Measurements from ENCODE around the gene GPATCH2.
"Not testable (repeated sequence)": the region's sequence is repeated elsewhere in the genome, so short reads cannot be mapped to it uniquely, and the experiment has no call there.

DNA sequence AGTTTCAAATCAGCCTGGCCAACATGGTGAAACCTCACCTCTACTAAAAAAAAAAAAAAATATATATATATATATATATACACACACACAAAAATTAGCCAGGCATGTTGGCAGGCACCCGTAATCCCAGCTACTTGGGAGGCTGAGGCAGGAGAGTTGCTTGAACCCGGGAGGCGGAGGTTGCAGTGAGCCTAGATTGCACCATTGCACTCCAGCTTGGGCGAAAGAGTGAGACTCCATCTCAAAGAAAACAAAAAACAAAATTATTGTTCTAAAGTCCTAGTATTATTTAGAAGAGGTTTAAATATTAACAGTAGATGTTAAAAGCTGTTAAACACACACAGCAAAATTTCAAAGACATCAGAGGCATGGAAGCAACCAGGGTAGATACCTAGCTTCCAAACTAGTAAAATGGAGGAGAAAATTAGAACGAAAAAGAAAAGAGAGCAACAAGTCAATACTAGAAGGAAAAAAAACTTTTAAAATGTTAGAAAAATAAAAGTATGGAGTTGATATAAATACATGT is 46.5 kb downstream of the GPATCH2 start:
- TF ChIP-seq, protein P1, sequence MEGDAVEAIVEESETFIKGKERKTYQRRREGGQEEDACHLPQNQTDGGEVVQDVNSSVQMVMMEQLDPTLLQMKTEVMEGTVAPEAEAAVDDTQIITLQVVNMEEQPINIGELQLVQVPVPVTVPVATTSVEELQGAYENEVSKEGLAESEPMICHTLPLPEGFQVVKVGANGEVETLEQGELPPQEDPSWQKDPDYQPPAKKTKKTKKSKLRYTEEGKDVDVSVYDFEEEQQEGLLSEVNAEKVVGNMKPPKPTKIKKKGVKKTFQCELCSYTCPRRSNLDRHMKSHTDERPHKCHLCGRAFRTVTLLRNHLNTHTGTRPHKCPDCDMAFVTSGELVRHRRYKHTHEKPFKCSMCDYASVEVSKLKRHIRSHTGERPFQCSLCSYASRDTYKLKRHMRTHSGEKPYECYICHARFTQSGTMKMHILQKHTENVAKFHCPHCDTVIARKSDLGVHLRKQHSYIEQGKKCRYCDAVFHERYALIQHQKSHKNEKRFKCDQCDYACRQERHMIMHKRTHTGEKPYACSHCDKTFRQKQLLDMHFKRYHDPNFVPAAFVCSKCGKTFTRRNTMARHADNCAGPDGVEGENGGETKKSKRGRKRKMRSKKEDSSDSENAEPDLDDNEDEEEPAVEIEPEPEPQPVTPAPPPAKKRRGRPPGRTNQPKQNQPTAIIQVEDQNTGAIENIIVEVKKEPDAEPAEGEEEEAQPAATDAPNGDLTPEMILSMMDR (IDR thresholded peaks at IDR 0.05; ENCODE audit: low read depth, low read length) = not testable (repeated sequence)
- TF ChIP-seq EZH2phosphoT487 (IDR thresholded peaks at IDR 0.05; ENCODE audit: low read depth) = not testable (repeated sequence)

Measured in OCI-LY3 (cell line).